AG08395 (cell line): ENCODE data around the gene GNG14.
"Not testable (repeated sequence)": the region's sequence is repeated elsewhere in the genome, so short reads cannot be mapped to it uniquely, and the experiment has no call there.

Experiments
- DNase-seq: peaks from one replicate; pipeline ENCODE4 v3.0.0; 2012; ENCODE audit warnings: mixed read lengths, low spot score

GNG14 gene

GRCh38 chr19:12687496-12688196, at the start of gene GNG14:
GNG14 (plus strand) TSS chr19:12687998; CDS start chr19:12688049, 51 bp downstream.
- DNase-seq, result no peak

- DNase-seq, result no peak
These were observed 49.1 kb upstream of the GNG14 start for GRCh38 chr19:12638611-12639182.

- DNase-seq, result peak; percentile 93
These were observed 47.7 kb upstream of the GNG14 start for GRCh38 chr19:12639901-12640613.

GRCh38 chr19:12641456-12641855, 46.3 kb upstream of the GNG14 start:
- no peak for DNase-seq

GRCh38 chr19:12642506-12642905, 45.3 kb upstream of the GNG14 start:
- DNase-seq, result no peak

- DNase-seq, result not testable (repeated sequence)
These were observed 44.1 kb upstream of the GNG14 start for GRCh38 chr19:12643716-12644115.

- no peak for DNase-seq
These were observed 41.2 kb upstream of the GNG14 start for GRCh38 chr19:12646551-12646950.

GRCh38 chr19:12647047-12647446, 40.8 kb upstream of the GNG14 start:
- no peak for DNase-seq

GRCh38 chr19:12647490-12648071, 40.2 kb upstream of the GNG14 start:
- peak; percentile 68 for DNase-seq

GRCh38 chr19:12648088-12648487, 39.7 kb upstream of the GNG14 start:
- no peak for DNase-seq

GRCh38 chr19:12649941-12650340, 37.9 kb upstream of the GNG14 start:
- DNase-seq, result no peak

GRCh38 chr19:12652219-12652618, 35.6 kb upstream of the GNG14 start:
- no peak for DNase-seq

- DNase-seq, result no peak
These were observed 32.3 kb upstream of the GNG14 start for GRCh38 chr19:12655546-12655945.

GRCh38 chr19:12656899-12657571, 30.8 kb upstream of the GNG14 start:
- DNase-seq, result no peak

GRCh38 chr19:12657966-12658365, 29.8 kb upstream of the GNG14 start:
- no peak for DNase-seq

GRCh38 chr19:12660980-12661379, 26.8 kb upstream of the GNG14 start:
- DNase-seq, result no peak

GRCh38 chr19:12664406-12665280, 23.2 kb upstream of the GNG14 start:
- no peak for DNase-seq

GRCh38 chr19:12665281-12665573, 22.6 kb upstream of the GNG14 start:
- DNase-seq, result no peak

GRCh38 chr19:12665671-12666264, 22.0 kb upstream of the GNG14 start:
- DNase-seq, result no peak

GRCh38 chr19:12666265-12667048, 21.3 kb upstream of the GNG14 start, which contains the start of the genes MAN2B1 and WDR83:
MAN2B1 (minus strand) TSS chr19:12666742; CDS start chr19:12666701, 41 bp downstream.
WDR83 (plus strand) TSS chr19:12666807; CDS start chr19:12669791, 2,984 bp downstream.
- DNase-seq, result peak; percentile 95
